Activated naive CD4-positive, alpha-beta T cell treated with anti-CD3 and anti-CD28 coated beads, Interleukin-2, amount 50 U/mL, for 16 hours (primary cell): ENCODE results near the gene ITGB1.
"Not testable (repeated sequence)": the region's sequence is repeated elsewhere in the genome, so short reads cannot be mapped to it uniquely, and the experiment has no call there.

Experiments used
- DNase-seq: peaks from one replicate; pipeline ENCODE4 v3.0.0-alpha.2; 2020

ITGB1 gene

GRCh38 chr10:32931593-32931992 lies 26.4 kb downstream of the ITGB1 start:
- DNase-seq: no peak

- no peak for DNase-seq
Measured at GRCh38 chr10:32930036-32930435, 28.0 kb downstream of the ITGB1 start.

GRCh38 chr10:32929634-32930033 lies 28.4 kb downstream of the ITGB1 start:
- DNase-seq: no peak

GRCh38 chr10:32927750-32928149 lies 30.3 kb downstream of the ITGB1 start:
- no peak for DNase-seq

GRCh38 chr10:32923849-32924248 lies 34.2 kb downstream of the ITGB1 start:
- DNase-seq: no peak

GRCh38 chr10:32923134-32923533 lies 34.9 kb downstream of the ITGB1 start:
- DNase-seq: no peak

- DNase-seq: no peak
Measured at GRCh38 chr10:32922170-32922569, 35.9 kb downstream of the ITGB1 start.

GRCh38 chr10:32917817-32918216 lies 40.2 kb downstream of the ITGB1 start:
- DNase-seq: not testable (repeated sequence)

- no peak for DNase-seq
Measured at GRCh38 chr10:32911285-32912016, 46.6 kb downstream of the ITGB1 start.

- DNase-seq: not testable (repeated sequence)
Measured at GRCh38 chr10:32909970-32910369, 48.1 kb downstream of the ITGB1 start.

- DNase-seq: no peak
Measured at GRCh38 chr10:32909456-32909855, 48.6 kb downstream of the ITGB1 start.

- DNase-seq: no peak
Measured at GRCh38 chr10:32906595-32906994, 51.4 kb downstream of the ITGB1 start.

- no peak for DNase-seq
Measured at GRCh38 chr10:32905466-32905865, 52.6 kb downstream of the ITGB1 start.

- DNase-seq: no peak
Measured at GRCh38 chr10:32901815-32902214, 56.2 kb downstream of the ITGB1 start.

- DNase-seq: not testable (repeated sequence)
Measured at GRCh38 chr10:32895200-32895968, 62.6 kb downstream of the ITGB1 start.

- DNase-seq: no peak
Measured at GRCh38 chr10:32893916-32894664, 63.9 kb downstream of the ITGB1 start.

GRCh38 chr10:32893434-32893833 lies 64.6 kb downstream of the ITGB1 start:
- no peak for DNase-seq

GRCh38 chr10:32891261-32891660 lies 66.8 kb downstream of the ITGB1 start:
- no peak for DNase-seq

- no peak for DNase-seq
Measured at GRCh38 chr10:32890444-32890843, 67.6 kb downstream of the ITGB1 start.

- no peak for DNase-seq
Measured at GRCh38 chr10:32889631-32890212, 68.3 kb downstream of the ITGB1 start.

- no peak for DNase-seq
Measured at GRCh38 chr10:32888161-32888927, 69.7 kb downstream of the ITGB1 start.

GRCh38 chr10:32887481-32887880 lies 70.5 kb downstream of the ITGB1 start:
- DNase-seq: no peak
